OCI-LY7 (cell line): ENCODE results near the gene PGK1. TPM values are rescaled to one million over a fixed set of nuclear protein-coding genes. Genes with fewer than 3 reads are reported as not detected.

ENCODE experiments used
- Bru-seq: library from RNA; stranded (reverse); fragments of 400-500 nt; gene quantifications from one replicate; lab custom pipeline; 2021; lab: Mats Ljungman, UMichigan
- BruChase-seq, 2 experiments: library from RNA; stranded (reverse); fragments of 400-500 nt; gene quantifications; one replicate each; lab custom pipeline; 2021; lab: Mats Ljungman, UMichigan
- BruUV-seq: library from RNA; stranded (reverse); fragments of 400-500 nt; replicated peaks from 2 replicates; lab custom pipeline; 2021; lab: Mats Ljungman, UMichigan
- CTCF ChIA-PET: fragments of 300-600 bp; sonication (Branson Sonifier 250); formaldehyde crosslinking; loops from one replicate; lab custom pipeline; 2022; ENCODE audit warnings: antibody characterized with exemption; ENCODE audit not compliant: unreplicated experiment; lab: Charles Lee
- POLR2A ChIA-PET: fragments of 300-600 bp; sonication (Branson Sonifier 250); formaldehyde crosslinking; loops from one replicate; lab custom pipeline; 2022; ENCODE audit warnings: antibody characterized with exemption; lab: Charles Lee
- DNase-seq: peaks from one replicate; pipeline ENCODE4 v3.0.0-alpha.2; 2015; ENCODE audit warnings: low spot score
- H2AFZ ChIP-seq: fragments of 200-600 bp; sonication (generic), shearing (Covaris generic); 2 replicates; pipeline ENCODE4 v1.6.1; 2014; ENCODE audit warnings: mild to moderate bottlenecking, antibody characterized with exemption, low read length, moderate library complexity
- H3K27ac ChIP-seq: fragments of 200-600 bp; sonication (generic); 2 replicates; pipeline ENCODE4 v1.5.1; 2014; ENCODE audit warnings: mixed run types, low read depth, mild to moderate bottlenecking, moderate library complexity, low read length, inconsistent platforms; ENCODE audit not compliant: poor library complexity, severe bottlenecking
- H3K36me3 ChIP-seq: fragments of 200-600 bp; sonication (generic); 2 replicates; pipeline ENCODE4 v1.6.1; 2014; ENCODE audit warnings: mild to moderate bottlenecking, antibody characterized with exemption, low read length, moderate library complexity, mixed read lengths; ENCODE audit not compliant: insufficient read depth
- H3K4me1 ChIP-seq: fragments of 200-600 bp; sonication (generic); 2 replicates; pipeline ENCODE4 v1.5.1; 2014; ENCODE audit warnings: mild to moderate bottlenecking, low read length; ENCODE audit not compliant: insufficient read depth, poor library complexity, severe bottlenecking
- H3K4me2 ChIP-seq: fragments of 200-600 bp; sonication (generic); 2 replicates; pipeline ENCODE4 v1.6.1; 2014; ENCODE audit warnings: mild to moderate bottlenecking, low read length
- H3K4me3 ChIP-seq: fragments of 200-600 bp; sonication (generic); 2 replicates; pipeline ENCODE4 v1.5.1; 2014; ENCODE audit warnings: mild to moderate bottlenecking, low read depth, low read length; ENCODE audit not compliant: poor library complexity, severe bottlenecking
- H3K79me2 ChIP-seq: fragments of 200-600 bp; sonication (generic); 2 replicates; pipeline ENCODE4 v1.6.1; 2016; ENCODE audit warnings: low read depth, mild to moderate bottlenecking, low read length, moderate library complexity, mixed read lengths; ENCODE audit not compliant: insufficient read depth
- H3K9me2 ChIP-seq: fragments of 200-600 bp; sonication (generic); 2 replicates; pipeline ENCODE4 v1.6.1; 2016; ENCODE audit warnings: mild to moderate bottlenecking, low read length, mixed read lengths; ENCODE audit not compliant: insufficient read depth
- H3K9me3 ChIP-seq: fragments of 200-600 bp; sonication (generic); 2 replicates; pipeline ENCODE4 v1.6.1; 2014; ENCODE audit warnings: mild to moderate bottlenecking, mixed run types, low read length, mixed read lengths
- H4K20me1 ChIP-seq: fragments of 200-600 bp; sonication (generic); 2 replicates; pipeline ENCODE4 v1.6.1; 2014; ENCODE audit warnings: mild to moderate bottlenecking, antibody characterized with exemption, low read length, moderate library complexity, mixed read lengths; ENCODE audit not compliant: insufficient read depth
- EZH2phosphoT487 ChIP-seq: fragments of 200-600 bp; sonication (generic); IDR thresholded peaks from 2 replicates; pipeline ENCODE4 v1.6.1; 2018; ENCODE audit warnings: low read depth, borderline replicate concordance, mild to moderate bottlenecking, mixed run types, antibody characterized with exemption, low read length, moderate library complexity, mixed read lengths
- intact Hi-C: fragments of 100-400 bp; cut with micrococcal nuclease; formaldehyde crosslinking; loops from one replicate; pipeline ENCODE4 v1.10.0; 2022; ENCODE audit not compliant: unreplicated experiment
- long read RNA-seq: library from polyadenylated mRNA; stranded (forward); transcript quantifications from one replicate; pipeline ENCODE4 v2.0.0, GENCODE V29; 2022
- total RNA-seq, 2 experiments: library from RNA; depleted of rRNA in 1 of 2; stranded (reverse); fragments of >200 nt in 1 of 2; shearing (Covaris generic) in 1 of 2; gene quantifications; 2 replicates each; pipeline ENCODE4 v1.2.3, GENCODE V29; 2014 to 2022
- TF ChIP-seq, protein P1 (sequence below): fragments of 200-600 bp; sonication (generic); conservative IDR thresholded peaks from 2 replicates; pipeline ENCODE4 v1.5.1; 2014; ENCODE audit warnings: mild to moderate bottlenecking, antibody characterized with exemption, low read length, moderate library complexity, mixed read lengths

The PGK1 gene
- total RNA-seq (2014; rRNA removed; shearing (Covaris generic)) (164 and 179 TPM in 2 replicates), total RNA-seq (2022) (293 and 433 TPM in 2 replicates), Bru-seq, nascent RNA (percentile 76 among the genes with signal in this experiment), BruChase-seq, experiment 1, labeled RNA remaining after a 6-hour chase (percentile 87 among the genes with signal in this experiment), BruChase-seq, experiment 2, labeled RNA remaining after a 2-hour chase (percentile 73 among the genes with signal in this experiment)
- long read RNA-seq, full-length matches to known transcripts, result 588 of 617 reads
- long read RNA-seq, partial matches to known transcripts, result 10 of 617 reads
- long read RNA-seq, other reads (novel, unspliced or antisense), result 19 of 617 reads

DNA sequence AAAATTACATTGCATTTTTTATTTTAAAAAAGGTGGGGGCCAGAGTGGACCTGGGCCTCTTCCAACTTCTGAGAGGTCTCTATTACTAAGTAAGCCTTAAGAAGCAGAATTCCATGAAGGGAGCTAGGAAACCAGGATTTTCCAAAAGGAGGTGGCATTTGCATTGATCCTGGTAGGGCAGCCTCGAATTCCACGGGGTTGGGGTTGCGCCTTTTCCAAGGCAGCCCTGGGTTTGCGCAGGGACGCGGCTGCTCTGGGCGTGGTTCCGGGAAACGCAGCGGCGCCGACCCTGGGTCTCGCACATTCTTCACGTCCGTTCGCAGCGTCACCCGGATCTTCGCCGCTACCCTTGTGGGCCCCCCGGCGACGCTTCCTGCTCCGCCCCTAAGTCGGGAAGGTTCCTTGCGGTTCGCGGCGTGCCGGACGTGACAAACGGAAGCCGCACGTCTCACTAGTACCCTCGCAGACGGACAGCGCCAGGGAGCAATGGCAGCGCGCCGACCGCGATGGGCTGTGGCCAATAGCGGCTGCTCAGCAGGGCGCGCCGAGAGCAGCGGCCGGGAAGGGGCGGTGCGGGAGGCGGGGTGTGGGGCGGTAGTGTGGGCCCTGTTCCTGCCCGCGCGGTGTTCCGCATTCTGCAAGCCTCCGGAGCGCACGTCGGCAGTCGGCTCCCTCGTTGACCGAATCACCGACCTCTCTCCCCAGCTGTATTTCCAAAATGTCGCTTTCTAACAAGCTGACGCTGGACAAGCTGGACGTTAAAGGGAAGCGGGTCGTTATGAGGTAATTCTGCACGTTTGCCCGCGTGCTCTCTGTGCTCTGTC lies at the start of gene PGK1:
Gene PGK1 (plus strand): TSS at position 626 of the 824 bp plus-strand sequence. CDS start 93 bp downstream, at position 719.
- peaks cover 50% of the 10 kb centered on the region for H3K4me1 ChIP-seq
- 0 out of 2 replicates have a peak, but pooled peaks cover 3% of the 10 kb centered on the region for H3K9me3 ChIP-seq
- no TSS peak for BruUV-seq
- TF ChIP-seq EZH2phosphoT487, result no peak
- TF ChIP-seq, protein P1, sequence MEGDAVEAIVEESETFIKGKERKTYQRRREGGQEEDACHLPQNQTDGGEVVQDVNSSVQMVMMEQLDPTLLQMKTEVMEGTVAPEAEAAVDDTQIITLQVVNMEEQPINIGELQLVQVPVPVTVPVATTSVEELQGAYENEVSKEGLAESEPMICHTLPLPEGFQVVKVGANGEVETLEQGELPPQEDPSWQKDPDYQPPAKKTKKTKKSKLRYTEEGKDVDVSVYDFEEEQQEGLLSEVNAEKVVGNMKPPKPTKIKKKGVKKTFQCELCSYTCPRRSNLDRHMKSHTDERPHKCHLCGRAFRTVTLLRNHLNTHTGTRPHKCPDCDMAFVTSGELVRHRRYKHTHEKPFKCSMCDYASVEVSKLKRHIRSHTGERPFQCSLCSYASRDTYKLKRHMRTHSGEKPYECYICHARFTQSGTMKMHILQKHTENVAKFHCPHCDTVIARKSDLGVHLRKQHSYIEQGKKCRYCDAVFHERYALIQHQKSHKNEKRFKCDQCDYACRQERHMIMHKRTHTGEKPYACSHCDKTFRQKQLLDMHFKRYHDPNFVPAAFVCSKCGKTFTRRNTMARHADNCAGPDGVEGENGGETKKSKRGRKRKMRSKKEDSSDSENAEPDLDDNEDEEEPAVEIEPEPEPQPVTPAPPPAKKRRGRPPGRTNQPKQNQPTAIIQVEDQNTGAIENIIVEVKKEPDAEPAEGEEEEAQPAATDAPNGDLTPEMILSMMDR, result no peak
- intact Hi-C loops, result loop anchor here (5.0 to 10.0 kb wide), 3 partner anchors 192 to 1041 kb away; partner anchors contain the start of genes ATP7A, CYSLTR1 and GPR174
- H3K4me3 ChIP-seq, result peak within 1 kb of the TSS; percentile 100
- H3K36me3 ChIP-seq, result peaks cover 40% of the 10 kb centered on the region
- ChIA-PET POLR2A (interaction anchor here (0.6 to 1.2 kb wide), 4 partner anchors 14 to 331 kb away, joined by 3 to 4 read pairs (median 4); no protein-coding TSS in a partner anchor), CTCF (no interaction called here)
- peaks cover 40% of the 10 kb centered on the region for H4K20me1 ChIP-seq
- H3K9me2 ChIP-seq, result no peaks in the 10 kb centered on the region
- H3K27ac ChIP-seq, result peak within 1 kb of the TSS; percentile 82
- H3K4me2 ChIP-seq, result peak within 1 kb of the TSS; percentile 98
- DNase-seq, result peak; percentile 95
- H3K79me2 ChIP-seq, result peaks cover 48% of the 10 kb centered on the region
- peak within 1 kb of the TSS; percentile 93 for H2AFZ ChIP-seq

DNA sequence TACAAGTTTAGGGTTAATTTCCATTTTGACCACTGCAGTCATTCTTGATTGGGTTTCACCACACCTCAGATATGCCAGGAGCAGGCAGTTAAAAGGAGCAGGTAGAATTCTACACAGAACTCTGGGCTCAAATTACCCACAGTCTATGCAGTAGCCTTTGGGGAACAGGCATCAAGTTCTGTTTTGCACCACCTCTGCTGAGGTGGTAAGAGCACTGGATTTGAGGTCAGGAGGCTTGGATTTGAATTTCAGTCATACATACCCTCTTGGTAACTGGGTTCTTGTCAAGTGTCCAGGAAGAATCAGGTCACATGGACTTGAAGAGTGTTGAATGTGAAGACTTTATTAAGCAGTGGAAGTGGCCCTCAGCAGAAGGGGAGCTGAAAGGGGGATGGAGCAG lies 40.4 kb upstream of the PGK1 start:
- H3K27ac ChIP-seq, result no peak overlapping the region

More for the DNA sequence above, 40.4 kb upstream of the PGK1 start:
- Histone ChIP-seq H3K4me2 (no peak overlapping the region), H4K20me1 (no peaks in the 10 kb centered on the region), H3K4me3 (no peak overlapping the region), H3K9me3 (no peaks in the 10 kb centered on the region), H3K79me2 (no peaks in the 10 kb centered on the region), H3K4me1 (no peaks in the 10 kb centered on the region), H3K9me2 (no peaks in the 10 kb centered on the region), H3K36me3 (no peaks in the 10 kb centered on the region), H2AFZ (no peak overlapping the region)
- intact Hi-C loops, result no loop called here
- POLR2A ChIA-PET, result no interaction called here
- no peak for DNase-seq
- no TSS peak for BruUV-seq
- CTCF ChIA-PET, result no interaction called here
- TF ChIP-seq, protein P1, result no peak
- no peak for TF ChIP-seq EZH2phosphoT487
